HCT116 (cell line): ENCODE results near the gene AHNAK. TPM values are rescaled to one million over a fixed set of nuclear protein-coding genes. Genes with fewer than 3 reads are reported as not detected.

Source experiments
- ATAC-seq: fragments of 200-7000 bp; cut with Tn5 transposase; 2 replicates; pipeline ENCODE4 v1.9.1; 2020; ENCODE audit warnings: mild to moderate bottlenecking, moderate library complexity
- BruUV-seq: library from RNA; stranded (reverse); fragments of 400-500 nt; replicated peaks from 2 replicates; lab custom pipeline; 2021; lab: Mats Ljungman, UMichigan
- CTCF ChIA-PET: fragments of 300-600 bp; sonication (Branson Sonifier 250); formaldehyde crosslinking; loops from one replicate; lab custom pipeline; 2021; ENCODE audit warnings: antibody characterized with exemption; lab: Charles Lee
- POLR2A ChIA-PET: fragments of 300-600, 350-600 bp; sonication (Branson Sonifier 250); formaldehyde crosslinking; loops from one replicate; lab custom pipeline; 2021; ENCODE audit warnings: antibody characterized with exemption; lab: Charles Lee
- RAD21 ChIA-PET, 2 experiments: fragments of 300-600 bp; sonication (Branson Sonifier 250); formaldehyde crosslinking; loops; one replicate each; lab custom pipeline; 2023; ENCODE audit warnings: low total read pairs in 2 of 2; ENCODE audit not compliant: uncharacterized antibody in 2 of 2, unreplicated experiment in 2 of 2, low non-redundant PET in 1 of 2; lab: Charles Lee
- DNase-seq: peaks from one replicate; pipeline ENCODE4 v3.0.0-alpha.2; 2010; ENCODE audit warnings: low read depth, low spot score
- H2AFZ ChIP-seq: fragments of 200-600 bp; shearing (Covaris generic), sonication (generic); 2 replicates; pipeline ENCODE4 v1.6.1; 2017; ENCODE audit warnings: low read depth, mixed run types, mixed read lengths, antibody characterized with exemption, low read length; ENCODE audit not compliant: poor library complexity, severe bottlenecking
- H3K27ac ChIP-seq: 2 replicates; pipeline ENCODE4 v1.5.1; 2012; ENCODE audit warnings: low read depth, low read length
- H3K27me3 ChIP-seq: fragments of 200-600 bp; sonication (generic); 2 replicates; pipeline ENCODE4 v1.6.1; 2016; ENCODE audit warnings: mixed run types, low read length, mixed read lengths; ENCODE audit not compliant: insufficient read depth
- H3K36me3 ChIP-seq, 2 experiments: fragments of 200-500 bp in 1 of 2; fragments of 200-600 bp in 1 of 2; sonication (Bioruptor generic) in 1 of 2; sonication (generic) in 1 of 2; 2 replicates each; pipeline versions ENCODE4 v1.5.1 to v1.6.1; 2014 to 2016; ENCODE audit warnings: low read length in 2 of 2, inconsistent platforms in 1 of 2, mixed read lengths in 1 of 2, mixed run types in 1 of 2; ENCODE audit not compliant: insufficient read depth in 2 of 2, control insufficient read depth in 1 of 2
- H3K4me1 ChIP-seq, 2 experiments: fragments of 200-600 bp in 1 of 2; sonication (generic) in 1 of 2; 2 replicates each; pipeline versions ENCODE4 v1.5.1 to v1.6.1; 2012 to 2017; ENCODE audit warnings: low read length in 2 of 2, inconsistent platforms in 1 of 2, mild to moderate bottlenecking in 1 of 2, mixed read lengths in 1 of 2, mixed run types in 1 of 2, moderate library complexity in 1 of 2; ENCODE audit not compliant: insufficient read depth in 2 of 2, control insufficient read depth in 1 of 2
- H3K4me2 ChIP-seq: fragments of 200-600 bp; sonication (generic); 2 replicates; pipeline ENCODE4 v1.6.1; 2017; ENCODE audit warnings: mixed run types, low read length, mixed read lengths
- H3K4me3 ChIP-seq, 2 experiments: fragments of 200-600 bp in 1 of 2; sonication (generic) in 1 of 2; replicated peaks in 1 of 2; 2 replicates each; pipeline ENCODE4 v1.5.1; 2011 to 2016; ENCODE audit warnings: low read length in 2 of 2, control low read depth in 1 of 2, low read depth in 1 of 2, mild to moderate bottlenecking in 1 of 2, mixed read lengths in 1 of 2, mixed run types in 1 of 2
- H3K79me2 ChIP-seq: fragments of 200-600 bp; sonication (generic); 2 replicates; pipeline ENCODE4 v1.6.1; 2017; ENCODE audit warnings: mild to moderate bottlenecking, mixed run types, low read length, moderate library complexity, mixed read lengths; ENCODE audit not compliant: insufficient read depth
- H3K9ac ChIP-seq: fragments of 200-600 bp; sonication (generic); 2 replicates; pipeline ENCODE4 v1.6.1; 2016; ENCODE audit warnings: low read length, mixed read lengths
- H3K9me2 ChIP-seq: fragments of 200-600 bp; sonication (generic), shearing (Covaris generic); 2 replicates; pipeline ENCODE4 v1.6.1; 2017; ENCODE audit warnings: mixed run types, mild to moderate bottlenecking, moderate library complexity; ENCODE audit not compliant: insufficient read depth
- H3K9me3 ChIP-seq, 2 experiments: fragments of 200-500 bp in 1 of 2; fragments of 200-600 bp in 1 of 2; sonication (Bioruptor generic) in 1 of 2; sonication (generic) in 1 of 2; 2 replicates each; pipeline ENCODE4 v1.6.1; 2014 to 2017; ENCODE audit warnings: low read length in 2 of 2, mixed read lengths in 2 of 2, inconsistent platforms in 1 of 2, low read depth in 1 of 2, mild to moderate bottlenecking in 1 of 2, mixed run types in 1 of 2, moderate library complexity in 1 of 2; ENCODE audit not compliant: control insufficient read depth in 1 of 2, insufficient read depth in 1 of 2
- H4K20me1 ChIP-seq: fragments of 200-600 bp; sonication (generic), shearing (Covaris generic); 2 replicates; pipeline ENCODE4 v1.6.1; 2017; ENCODE audit warnings: mixed run types, mild to moderate bottlenecking, moderate library complexity; ENCODE audit not compliant: insufficient read depth
- EZH2 ChIP-seq: fragments of 200-600 bp; sonication (generic); IDR thresholded peaks from 2 replicates; pipeline ENCODE4 v1.6.1; 2017; ENCODE audit warnings: antibody characterized with exemption, mixed run types
- EZH2phosphoT487 ChIP-seq: fragments of 200-600 bp; IDR thresholded peaks from 2 replicates; pipeline ENCODE4 v1.6.1; 2018; ENCODE audit warnings: antibody characterized with exemption, borderline replicate concordance
- JUND ChIP-seq: IDR thresholded peaks from 2 replicates; pipeline ENCODE4 v1.6.1; 2012
- POLR2AphosphoS5 ChIP-seq: IDR thresholded peaks from 2 replicates; pipeline ENCODE4 v1.6.1; 2011; ENCODE audit warnings: mild to moderate bottlenecking, low read depth, low read length, moderate library complexity
- intact Hi-C: fragments of 100-400 bp; cut with micrococcal nuclease; formaldehyde crosslinking; loops from 2 replicates; pipeline ENCODE4 v1.10.0; 2022
- total RNA-seq: library from RNA; stranded (reverse); gene quantifications from one replicate; pipeline ENCODE4 v1.2.1, GENCODE V29; 2021; ENCODE audit not compliant: unreplicated experiment
- TF ChIP-seq, protein P1 (sequence below), 3 experiments: fragments of 200-600 bp in 1 of 3; sonication (generic) in 1 of 3; IDR thresholded peaks in 2 of 3; conservative IDR thresholded peaks in 1 of 3; 2 replicates each; pipeline ENCODE4 v1.5.1; 2012 to 2017; ENCODE audit warnings: low read depth in 2 of 3, low read length in 2 of 3, antibody characterized with exemption in 1 of 3, borderline replicate concordance in 1 of 3, control low read depth in 1 of 3, mild to moderate bottlenecking in 1 of 3, mixed read lengths in 1 of 3, mixed run types in 1 of 3, moderate library complexity in 1 of 3; ENCODE audit not compliant: insufficient read depth in 1 of 3

The AHNAK gene
- total RNA-seq, 1 experiment from 2014 or later, result 239 TPM

GRCh38 chr11:62542750-62543567, 3.6 kb downstream of the AHNAK start:
- RAD21 ChIA-PET, result interaction anchor here (0.7 to 2.7 kb wide), 14 partner anchors 10 to 150 kb away, joined by 3 to 27 read pairs (median 6); no protein-coding TSS in a partner anchor
- Histone ChIP-seq H2AFZ (no peak overlapping the region), H3K36me3 (no peaks in the 10 kb centered on the region), H3K27ac (peak overlapping the region; percentile 95), H3K9me3 (no peaks in the 10 kb centered on the region), H3K4me2 (peak overlapping the region; percentile 100), H3K9ac (peak overlapping the region; percentile 100), H3K9me2 (no peaks in the 10 kb centered on the region), H3K79me2 (peaks cover 86% of the 10 kb centered on the region), H4K20me1 (peaks cover 19% of the 10 kb centered on the region; the same call in 1 of the 2 replicates), H3K27me3 (no peaks in the 10 kb centered on the region), H3K4me1 (peaks cover 69 to 84% of the 10 kb centered on the region in 2 experiments), H3K4me3 (peak overlapping the region; percentile 91 to 98)
- TF ChIP-seq EZH2, result no peak
- TF ChIP-seq EZH2phosphoT487, result no peak
- TF ChIP-seq, protein P1, sequence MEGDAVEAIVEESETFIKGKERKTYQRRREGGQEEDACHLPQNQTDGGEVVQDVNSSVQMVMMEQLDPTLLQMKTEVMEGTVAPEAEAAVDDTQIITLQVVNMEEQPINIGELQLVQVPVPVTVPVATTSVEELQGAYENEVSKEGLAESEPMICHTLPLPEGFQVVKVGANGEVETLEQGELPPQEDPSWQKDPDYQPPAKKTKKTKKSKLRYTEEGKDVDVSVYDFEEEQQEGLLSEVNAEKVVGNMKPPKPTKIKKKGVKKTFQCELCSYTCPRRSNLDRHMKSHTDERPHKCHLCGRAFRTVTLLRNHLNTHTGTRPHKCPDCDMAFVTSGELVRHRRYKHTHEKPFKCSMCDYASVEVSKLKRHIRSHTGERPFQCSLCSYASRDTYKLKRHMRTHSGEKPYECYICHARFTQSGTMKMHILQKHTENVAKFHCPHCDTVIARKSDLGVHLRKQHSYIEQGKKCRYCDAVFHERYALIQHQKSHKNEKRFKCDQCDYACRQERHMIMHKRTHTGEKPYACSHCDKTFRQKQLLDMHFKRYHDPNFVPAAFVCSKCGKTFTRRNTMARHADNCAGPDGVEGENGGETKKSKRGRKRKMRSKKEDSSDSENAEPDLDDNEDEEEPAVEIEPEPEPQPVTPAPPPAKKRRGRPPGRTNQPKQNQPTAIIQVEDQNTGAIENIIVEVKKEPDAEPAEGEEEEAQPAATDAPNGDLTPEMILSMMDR (IDR thresholded peaks at IDR 0.05 in 2 of 3, conservative IDR thresholded peaks at IDR 0.05 in 1 of 3; ENCODE audit: borderline replicate concordance in 1 of 3, insufficient read depth in 1 of 3, low read depth in 2 of 3, low read length in 2 of 3), result peak in 2 of 3 experiments; percentile 95 to 99; a peak in 4 of 6 replicates
- peak; percentile 41; the same call in 1 of the 2 replicates for TF ChIP-seq POLR2AphosphoS5
- no peak for TF ChIP-seq JUND
- CTCF ChIA-PET, result interaction anchor here (0.6 to 3.6 kb wide), 22 partner anchors 10 to 147 kb away, joined by 3 to 62 read pairs (median 9); partner anchors contain the start of genes C11orf98, CSKMT, EEF1G and MTA2
- intact Hi-C loops, result loop anchor here (1.0 to 2.0 kb wide), 3 partner anchors 46 to 162 kb away; no protein-coding TSS in a partner anchor
- no TSS peak for BruUV-seq
- POLR2A ChIA-PET, result interaction anchor here (0.6 to 3.1 kb wide), 15 partner anchors 9 to 298 kb away, joined by 3 to 22 read pairs (median 5); partner anchors contain the start of genes EEF1G and TUT1
- ATAC-seq (peak; percentile 47), DNase-seq (peak; percentile 54)
